ENCODE measurements around the gene C1QTNF4. TPM values are rescaled to one million over a fixed set of nuclear protein-coding genes. Genes with fewer than 3 reads are reported as not detected.
"Not testable (repeated sequence)": the region's sequence is repeated elsewhere in the genome, so short reads cannot be mapped to it uniquely, and the experiment has no call there.

C1QTNF4 gene
- total and polyA plus RNA-seq, 9 of the 15 experiments (the other 6 are each of a cell fraction or from before 2014, with no cell fraction given) = not detected

DNA sequence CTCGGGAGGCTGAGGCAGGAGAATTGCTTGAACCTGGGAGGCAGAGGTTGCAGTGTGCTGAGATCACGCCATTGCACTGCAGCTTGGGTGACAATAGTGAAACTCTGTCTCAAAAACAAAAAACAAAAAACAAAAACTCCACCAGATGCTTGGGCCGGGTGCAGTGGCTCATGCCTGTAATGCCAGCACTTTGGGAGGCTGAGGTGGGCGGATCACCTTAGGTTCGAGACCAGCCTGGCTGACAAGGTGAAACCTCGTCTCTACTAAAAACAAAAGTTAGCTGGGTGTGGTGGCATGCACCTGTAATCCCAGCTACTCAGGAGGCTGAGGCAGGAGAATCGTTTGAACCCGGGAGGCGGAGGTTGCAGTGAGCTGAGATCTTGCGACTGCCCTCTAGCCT, 29.8 kb downstream of the C1QTNF4 start:
- H2AFZ ChIP-seq (ENCODE audit: low read depth, low read length); in situ Hi-C loops (cut with MboI); CTCF ChIA-PET (ENCODE audit: low intra/inter-chr PET ratio); H3K27me3 ChIP-seq (ENCODE audit: control insufficient read depth in 2 of 2, insufficient read depth in 2 of 2, low read length in 2 of 2); BruUV-seq (replicated peaks); ATAC-seq; H3K9me1 ChIP-seq (ENCODE audit: control insufficient read depth, insufficient read depth, low read length); H3K9me3 ChIP-seq (replicated peaks; ENCODE audit: control insufficient read depth, insufficient read depth, low read depth, low read length); FAIRE-seq; DNase-seq (ENCODE audit: extremely low read depth in 1 of 4, low spot score in 3 of 4); intact Hi-C loops (cut with micrococcal nuclease); H3K4me3 ChIP-seq; H3K27ac ChIP-seq (ENCODE audit: extremely low read depth, low read depth, low read length); H4K20me1 ChIP-seq (replicated peaks; ENCODE audit: control insufficient read depth, insufficient read depth, low read length): not testable (repeated sequence)
- WGBS (ENCODE audit: insufficient coverage, low coverage, missing lambda C conversion rate) = 91% methylated on average over 10 of the region's 10 CpGs
- 0 out of 2 replicates have a peak, but pooled peaks have one; percentile 22 for TF ChIP-seq BCOR (IDR thresholded peaks at IDR 0.05)
- 0 out of 2 replicates have a peak, but pooled peaks have one; percentile 13 for TF ChIP-seq SMARCA5 (IDR thresholded peaks at IDR 0.05)
- TF ChIP-seq HDAC1 (IDR thresholded peaks at IDR 0.05) = 0 out of 4 replicates have a peak, but pooled peaks of 1 of the 2 experiments have one; percentile 7
- peaks cover 39% of the 10 kb centered on the region for H3K79me2 ChIP-seq (ENCODE audit: control insufficient read depth, insufficient read depth, low read length)
- H3K9ac ChIP-seq (ENCODE audit: insufficient read depth in 1 of 2, low read depth in 2 of 2, low read length in 2 of 2) = peak overlapping the region; percentile 58 to 99
- POLR2A ChIA-PET = interaction anchor here (0.6 to 3.2 kb wide), 9 partner anchors 8 to 219 kb away, joined by 3 to 23 read pairs (median 4); partner anchors contain the start of genes CELF1 and FAM180B
- peaks cover 10 to 40% of the 10 kb centered on the region in 2 experiments; a peak in 4 of 5 replicates for H3K4me1 ChIP-seq (replicated peaks in 1 of 2; ENCODE audit: control insufficient read depth in 2 of 2, insufficient read depth in 2 of 2, low read length in 2 of 2)
- H3K36me3 ChIP-seq (ENCODE audit: control insufficient read depth, insufficient read depth, low read length) = peaks cover 11% of the 10 kb centered on the region; the same call in 1 of the 3 replicates
- H3K4me2 ChIP-seq (ENCODE audit: insufficient read depth, low read length) = 0 out of 2 replicates have a peak overlapping the region, but pooled peaks have one; percentile 92

DNA sequence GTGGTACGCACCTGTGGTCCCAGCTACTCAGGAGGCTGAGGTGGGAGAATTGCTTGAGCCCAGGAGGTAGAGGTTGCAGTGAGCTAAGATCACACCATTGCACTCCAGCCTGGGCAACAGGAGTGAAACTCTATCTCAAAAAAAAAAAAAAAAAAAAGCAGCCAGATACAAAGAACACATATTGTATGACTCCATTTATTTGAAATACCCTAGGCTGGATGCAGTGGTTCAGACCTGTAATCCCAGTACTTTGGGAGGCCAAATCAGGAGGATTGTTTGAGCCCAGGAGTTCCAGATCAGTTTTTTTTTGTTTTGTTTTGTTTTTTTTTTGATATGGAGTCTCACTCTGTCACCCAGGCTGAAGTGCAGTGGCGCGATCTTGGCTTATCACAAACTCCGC, 31.8 kb downstream of the C1QTNF4 start:
- BruUV-seq (replicated peaks); H3K27ac ChIP-seq (ENCODE audit: extremely low read depth, low read depth, low read length): not testable (repeated sequence)

More for the DNA sequence above, 31.8 kb downstream of the C1QTNF4 start:
- H3K36me3 ChIP-seq (ENCODE audit: control insufficient read depth, insufficient read depth, low read length); ATAC-seq; intact Hi-C loops (cut with micrococcal nuclease); H3K9me1 ChIP-seq (ENCODE audit: control insufficient read depth, insufficient read depth, low read length); H3K9ac ChIP-seq (ENCODE audit: insufficient read depth in 1 of 2, low read depth in 2 of 2, low read length in 2 of 2); in situ Hi-C loops (cut with MboI); H4K20me1 ChIP-seq (replicated peaks; ENCODE audit: control insufficient read depth, insufficient read depth, low read length); H3K4me2 ChIP-seq (ENCODE audit: insufficient read depth, low read length); H2AFZ ChIP-seq (ENCODE audit: low read depth, low read length); H3K9me3 ChIP-seq (replicated peaks; ENCODE audit: control insufficient read depth, insufficient read depth, low read depth, low read length); CTCF ChIA-PET (ENCODE audit: low intra/inter-chr PET ratio); H3K4me3 ChIP-seq; FAIRE-seq; H3K27me3 ChIP-seq (ENCODE audit: control insufficient read depth in 2 of 2, insufficient read depth in 2 of 2, low read length in 2 of 2): not testable (repeated sequence)
- POLR2A ChIA-PET = interaction anchor here (0.6 to 1.1 kb wide), 2 partner anchors 11 to 290 kb away, joined by 3 to 4 read pairs; no protein-coding TSS in a partner anchor
- H3K79me2 ChIP-seq (ENCODE audit: control insufficient read depth, insufficient read depth, low read length) = peaks cover 28% of the 10 kb centered on the region
- 49% methylated on average over 4 of the region's 4 CpGs for WGBS (ENCODE audit: insufficient coverage, low coverage, missing lambda C conversion rate)
- TF ChIP-seq, protein P1, sequence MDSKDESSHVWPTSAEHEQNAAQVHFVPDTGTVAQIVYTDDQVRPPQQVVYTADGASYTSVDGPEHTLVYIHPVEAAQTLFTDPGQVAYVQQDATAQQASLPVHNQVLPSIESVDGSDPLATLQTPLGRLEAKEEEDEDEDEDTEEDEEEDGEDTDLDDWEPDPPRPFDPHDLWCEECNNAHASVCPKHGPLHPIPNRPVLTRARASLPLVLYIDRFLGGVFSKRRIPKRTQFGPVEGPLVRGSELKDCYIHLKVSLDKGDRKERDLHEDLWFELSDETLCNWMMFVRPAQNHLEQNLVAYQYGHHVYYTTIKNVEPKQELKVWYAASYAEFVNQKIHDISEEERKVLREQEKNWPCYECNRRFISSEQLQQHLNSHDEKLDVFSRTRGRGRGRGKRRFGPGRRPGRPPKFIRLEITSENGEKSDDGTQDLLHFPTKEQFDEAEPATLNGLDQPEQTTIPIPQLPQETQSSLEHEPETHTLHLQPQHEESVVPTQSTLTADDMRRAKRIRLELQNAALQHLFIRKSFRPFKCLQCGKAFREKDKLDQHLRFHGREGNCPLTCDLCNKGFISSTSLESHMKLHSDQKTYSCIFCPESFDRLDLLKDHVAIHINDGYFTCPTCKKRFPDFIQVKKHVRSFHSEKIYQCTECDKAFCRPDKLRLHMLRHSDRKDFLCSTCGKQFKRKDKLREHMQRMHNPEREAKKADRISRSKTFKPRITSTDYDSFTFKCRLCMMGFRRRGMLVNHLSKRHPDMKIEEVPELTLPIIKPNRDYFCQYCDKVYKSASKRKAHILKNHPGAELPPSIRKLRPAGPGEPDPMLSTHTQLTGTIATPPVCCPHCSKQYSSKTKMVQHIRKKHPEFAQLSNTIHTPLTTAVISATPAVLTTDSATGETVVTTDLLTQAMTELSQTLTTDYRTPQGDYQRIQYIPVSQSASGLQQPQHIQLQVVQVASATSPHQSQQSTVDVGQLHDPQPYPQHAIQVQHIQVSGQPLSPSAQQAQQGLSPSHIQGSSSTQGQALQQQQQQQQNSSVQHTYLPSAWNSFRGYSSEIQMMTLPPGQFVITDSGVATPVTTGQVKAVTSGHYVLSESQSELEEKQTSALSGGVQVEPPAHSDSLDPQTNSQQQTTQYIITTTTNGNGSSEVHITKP (IDR thresholded peaks at IDR 0.05; ENCODE audit: partially characterized antibody) = peak; percentile 53
- peaks cover 10 to 40% of the 10 kb centered on the region in 2 experiments; a peak in 4 of 5 replicates for H3K4me1 ChIP-seq (replicated peaks in 1 of 2; ENCODE audit: control insufficient read depth in 2 of 2, insufficient read depth in 2 of 2, low read length in 2 of 2)
- DNase-seq (ENCODE audit: extremely low read depth in 1 of 4, low spot score in 3 of 4) = peak in 1 of 4 experiments; percentile 15

Measured in K562 (cell line).